Trophoblast cell (in vitro differentiated cells and primary cell): ENCODE data around the gene FBXO2.

ENCODE experiments used
- DNase-seq, 2 donors: peaks; one replicate each; pipeline ENCODE4 v3.0.0-alpha.2; 2016
- H2AFZ ChIP-seq: 2 replicates; pipeline ENCODE4 v1.6.1; 2013; ENCODE audit warnings: low read length, moderate library complexity, mild to moderate bottlenecking; ENCODE audit not compliant: insufficient read depth, poor library complexity
- H2AK5ac ChIP-seq: 2 replicates; pipeline ENCODE4 v1.6.1; 2013; ENCODE audit warnings: mild to moderate bottlenecking, low read length
- H2BK120ac ChIP-seq: 2 replicates; pipeline ENCODE4 v1.6.1; 2013; ENCODE audit warnings: low read length, mild to moderate bottlenecking, moderate library complexity; ENCODE audit not compliant: insufficient read depth, poor library complexity
- H2BK12ac ChIP-seq: 2 replicates; pipeline ENCODE4 v1.6.1; 2013; ENCODE audit warnings: mild to moderate bottlenecking, low read length, moderate library complexity
- H2BK5ac ChIP-seq: 2 replicates; pipeline ENCODE4 v1.6.1; 2013; ENCODE audit warnings: low read length, low read depth, moderate library complexity, mild to moderate bottlenecking; ENCODE audit not compliant: poor library complexity
- H3K14ac ChIP-seq: 2 replicates; pipeline ENCODE4 v1.6.1; 2013; ENCODE audit warnings: mild to moderate bottlenecking, low read length
- H3K18ac ChIP-seq: 2 replicates; pipeline ENCODE4 v1.6.1; 2013; ENCODE audit warnings: mild to moderate bottlenecking, low read length
- H3K23ac ChIP-seq: 2 replicates; pipeline ENCODE4 v1.6.1; 2013; ENCODE audit warnings: low read length
- H3K27ac ChIP-seq: 2 replicates; pipeline ENCODE4 v1.5.1; 2013; ENCODE audit warnings: low read depth, mild to moderate bottlenecking, inconsistent platforms, low read length, moderate library complexity
- H3K27me3 ChIP-seq: 2 replicates; pipeline ENCODE4 v1.6.1; 2013; ENCODE audit warnings: inconsistent platforms, mild to moderate bottlenecking, low read length, moderate library complexity; ENCODE audit not compliant: insufficient read depth
- H3K36me3 ChIP-seq, 2 experiments: 1 replicate in 1 of 2; 2 replicates in 1 of 2; pipeline ENCODE4 v1.6.1; 2013; ENCODE audit warnings: low read length in 2 of 2, mild to moderate bottlenecking in 2 of 2, moderate library complexity in 1 of 2; ENCODE audit not compliant: insufficient read depth in 2 of 2, control insufficient read depth in 1 of 2
- H3K4ac ChIP-seq: 2 replicates; pipeline ENCODE4 v1.6.1; 2013; ENCODE audit warnings: low read depth, mild to moderate bottlenecking, low read length, moderate library complexity
- H3K4me1 ChIP-seq, 2 experiments: 1 replicate in 1 of 2; 2 replicates in 1 of 2; pipeline ENCODE4 v1.6.1; 2013; ENCODE audit warnings: low read length in 2 of 2, mild to moderate bottlenecking in 2 of 2, moderate library complexity in 1 of 2; ENCODE audit not compliant: insufficient read depth in 2 of 2, control insufficient read depth in 1 of 2
- H3K4me2 ChIP-seq: 2 replicates; pipeline ENCODE4 v1.6.1; 2013; ENCODE audit warnings: inconsistent platforms, mild to moderate bottlenecking, low read length, moderate library complexity
- H3K4me3 ChIP-seq: 2 replicates; pipeline ENCODE4 v1.5.1; 2013; ENCODE audit warnings: mild to moderate bottlenecking, low read depth, low read length, inconsistent platforms
- H3K79me1 ChIP-seq: one replicate; pipeline ENCODE4 v1.6.1; 2013; ENCODE audit warnings: low read length
- H3K79me2 ChIP-seq: 2 replicates; pipeline ENCODE4 v1.6.1; 2013; ENCODE audit warnings: low read length, mild to moderate bottlenecking; ENCODE audit not compliant: control insufficient read depth, insufficient read depth, poor library complexity
- H3K9ac ChIP-seq: 2 replicates; pipeline ENCODE4 v1.6.1; 2013; ENCODE audit warnings: mild to moderate bottlenecking, low read length
- H3K9me3 ChIP-seq: 2 replicates; pipeline ENCODE4 v1.6.1; 2013; ENCODE audit warnings: low read depth, mild to moderate bottlenecking, control low read depth, inconsistent platforms, low read length; ENCODE audit not compliant: insufficient read depth
- H4K12ac ChIP-seq: 2 replicates; pipeline ENCODE4 v1.6.1; 2013; ENCODE audit warnings: low read depth, mild to moderate bottlenecking, low read length, moderate library complexity
- H4K8ac ChIP-seq: 2 replicates; pipeline ENCODE4 v1.6.1; 2013; ENCODE audit warnings: low read depth, mild to moderate bottlenecking, low read length, moderate library complexity
- H4K91ac ChIP-seq: one replicate; pipeline ENCODE4 v1.6.1; 2013; ENCODE audit warnings: low read depth, mild to moderate bottlenecking, low read length, moderate library complexity
- WGBS: extraction: QIAGEN DNeasy Blood & Tissue Kit; methylation state at CpG from one replicate; pipeline ENCODE4 v1.1.7; 2013; ENCODE audit warnings: missing lambda C conversion rate; ENCODE audit not compliant: insufficient read length, insufficient coverage; ENCODE audit errors: extremely low coverage; 5-methylcytosine and 5-hydroxymethylcytosine counted together

The FBXO2 gene

GRCh38 chr1:11600836-11601235 is 53.4 kb downstream of the FBXO2 start:
- H2BK120ac ChIP-seq: no peak overlapping the region
- DNase-seq: no peak
- no peak overlapping the region for H4K8ac ChIP-seq
- H2BK12ac ChIP-seq: no peak overlapping the region
- H3K27me3 ChIP-seq: no peaks in the 10 kb centered on the region
- H3K79me1 ChIP-seq: no peaks in the 10 kb centered on the region
- no peak overlapping the region for H3K4me2 ChIP-seq
- no peaks in the 10 kb centered on the region for H3K79me2 ChIP-seq
- H3K36me3 ChIP-seq: no peaks in the 10 kb centered on the region
- H3K9ac ChIP-seq: no peak overlapping the region
- no peak overlapping the region for H3K23ac ChIP-seq
- no peak overlapping the region for H4K12ac ChIP-seq
- H3K4me1 ChIP-seq: no peaks in the 10 kb centered on the region
- H3K27ac ChIP-seq: no peak overlapping the region
- H2BK5ac ChIP-seq: no peak overlapping the region
- no peak overlapping the region for H3K18ac ChIP-seq
- no peaks in the 10 kb centered on the region for H3K9me3 ChIP-seq
- H3K4me3 ChIP-seq: no peak overlapping the region
- H2AK5ac ChIP-seq: no peak overlapping the region
- no peak overlapping the region for H3K14ac ChIP-seq
- no CpG with 5 or more reads among the region's 7 CpGs for WGBS
- H2AFZ ChIP-seq: no peak overlapping the region
- no peak overlapping the region for H4K91ac ChIP-seq
- no peak overlapping the region for H3K4ac ChIP-seq

GRCh38 chr1:11599891-11600576 is 54.2 kb downstream of the FBXO2 start:
- H3K4me1 ChIP-seq: no peaks in the 10 kb centered on the region
- no peak overlapping the region for H3K4me3 ChIP-seq
- no peaks in the 10 kb centered on the region for H3K27me3 ChIP-seq
- no peak overlapping the region for H2BK12ac ChIP-seq
- H2BK5ac ChIP-seq: no peak overlapping the region
- no peak overlapping the region for H3K4ac ChIP-seq
- no peaks in the 10 kb centered on the region for H3K9me3 ChIP-seq
- no peak overlapping the region for H3K18ac ChIP-seq
- H3K23ac ChIP-seq: no peak overlapping the region
- no peak overlapping the region for H3K27ac ChIP-seq
- no peak overlapping the region for H3K4me2 ChIP-seq
- no peak overlapping the region for H2AK5ac ChIP-seq
- no peak overlapping the region for H3K14ac ChIP-seq
- no peak for DNase-seq
- H2AFZ ChIP-seq: no peak overlapping the region
- no peaks in the 10 kb centered on the region for H3K79me1 ChIP-seq
- no peak overlapping the region for H2BK120ac ChIP-seq
- no peaks in the 10 kb centered on the region for H3K36me3 ChIP-seq
- H4K12ac ChIP-seq: no peak overlapping the region
- no peak overlapping the region for H3K9ac ChIP-seq
- H4K8ac ChIP-seq: no peak overlapping the region
- WGBS: no CpG with 5 or more reads among the region's 6 CpGs
- no peak overlapping the region for H4K91ac ChIP-seq
- H3K79me2 ChIP-seq: no peaks in the 10 kb centered on the region

GRCh38 chr1:11598461-11598860 is 55.8 kb downstream of the FBXO2 start:
- no CpG with 5 or more reads among the region's 5 CpGs for WGBS
- DNase-seq: no peak
- no peak overlapping the region for H2AFZ ChIP-seq
- H3K23ac ChIP-seq: no peak overlapping the region
- H2BK5ac ChIP-seq: no peak overlapping the region
- H3K36me3 ChIP-seq: no peaks in the 10 kb centered on the region
- H3K79me1 ChIP-seq: no peaks in the 10 kb centered on the region
- H3K4me2 ChIP-seq: no peak overlapping the region
- no peaks in the 10 kb centered on the region for H3K27me3 ChIP-seq
- H3K14ac ChIP-seq: no peak overlapping the region
- H4K12ac ChIP-seq: no peak overlapping the region
- no peak overlapping the region for H4K91ac ChIP-seq
- H3K4ac ChIP-seq: no peak overlapping the region
- H2BK12ac ChIP-seq: no peak overlapping the region
- H3K4me1 ChIP-seq: peaks cover 0 to 2% of the 10 kb centered on the region in 2 experiments
- H3K79me2 ChIP-seq: no peaks in the 10 kb centered on the region
- no peak overlapping the region for H3K9ac ChIP-seq
- no peak overlapping the region for H3K18ac ChIP-seq
- H2AK5ac ChIP-seq: no peak overlapping the region
- no peaks in the 10 kb centered on the region for H3K9me3 ChIP-seq
- no peak overlapping the region for H3K27ac ChIP-seq
- H2BK120ac ChIP-seq: no peak overlapping the region
- H3K4me3 ChIP-seq: no peak overlapping the region
- no peak overlapping the region for H4K8ac ChIP-seq
